HFFc6 (cell line): Measurements from ENCODE around the gene CHTF8. TPM values are rescaled to one million over a fixed set of nuclear protein-coding genes. Genes with fewer than 3 reads are reported as not detected.
"Not testable (repeated sequence)": the region's sequence is repeated elsewhere in the genome, so short reads cannot be mapped to it uniquely, and the experiment has no call there.

ENCODE experiments used
- DNase-seq: peaks from one replicate; pipeline ENCODE4 v3.0.0-alpha.2; 2018
- H3K27ac Mint-ChIP-seq: 2 replicates; pipeline ENCODE4 v1.8.0; 2020; ENCODE audit warnings: mild to moderate bottlenecking, mixed read lengths
- H3K27me3 Mint-ChIP-seq: 2 replicates; pipeline ENCODE4 v1.8.0; 2021; ENCODE audit warnings: mild to moderate bottlenecking, moderate library complexity, mixed read lengths; ENCODE audit not compliant: insufficient read depth
- H3K36me3 Mint-ChIP-seq: 2 replicates; pipeline ENCODE4 v1.8.0; 2021; ENCODE audit warnings: low read depth, mixed read lengths
- H3K4me1 Mint-ChIP-seq: 2 replicates; pipeline ENCODE4 v1.8.0; 2020; ENCODE audit warnings: low read depth, mixed read lengths
- H3K4me3 Mint-ChIP-seq: 2 replicates; pipeline ENCODE4 v1.8.0; 2020; ENCODE audit warnings: mild to moderate bottlenecking, moderate library complexity, mixed read lengths
- H3K9me3 Mint-ChIP-seq: 2 replicates; pipeline ENCODE4 v1.8.0; 2020; ENCODE audit warnings: mild to moderate bottlenecking, mixed read lengths
- CTCF ChIP-seq: fragments of 200-600 bp; sonication (generic); IDR thresholded peaks from 2 replicates; pipeline ENCODE4 v1.5.0; 2021; ENCODE audit warnings: antibody characterized with exemption, mild to moderate bottlenecking
- total RNA-seq, 6 experiments: library from RNA; stranded (reverse); fragmentation: NEBNext Ultra II Directional; extraction: Animal tissue kit (Norgen Biotek cat#: 25700); gene quantifications; 2 replicates in 1 of 6; 3 replicates in 5 of 6; pipeline ENCODE4 v1.2.3, GENCODE V29; 2021

CHTF8 gene
- total RNA-seq, 6 experiments from 2014 or later, result 103 to 149 (median 125) TPM

- H3K4me3 Mint-ChIP-seq, result peak overlapping the region; percentile 99
- H3K4me1 Mint-ChIP-seq, result peaks cover 56% of the 10 kb centered on the region
- peaks cover 29% of the 10 kb centered on the region for H3K36me3 Mint-ChIP-seq
- DNase-seq, result peak; percentile 62
- TF ChIP-seq CTCF, result no peak
- no peaks in the 10 kb centered on the region for H3K9me3 Mint-ChIP-seq
- H3K27ac Mint-ChIP-seq, result peak overlapping the region; percentile 91
- H3K27me3 Mint-ChIP-seq, result peaks cover 2% of the 10 kb centered on the region; the same call in 1 of the 2 replicates
Observed at GRCh38 chr16:69131839-69132423, 457 bp downstream of the CHTF8 start.

DNA sequence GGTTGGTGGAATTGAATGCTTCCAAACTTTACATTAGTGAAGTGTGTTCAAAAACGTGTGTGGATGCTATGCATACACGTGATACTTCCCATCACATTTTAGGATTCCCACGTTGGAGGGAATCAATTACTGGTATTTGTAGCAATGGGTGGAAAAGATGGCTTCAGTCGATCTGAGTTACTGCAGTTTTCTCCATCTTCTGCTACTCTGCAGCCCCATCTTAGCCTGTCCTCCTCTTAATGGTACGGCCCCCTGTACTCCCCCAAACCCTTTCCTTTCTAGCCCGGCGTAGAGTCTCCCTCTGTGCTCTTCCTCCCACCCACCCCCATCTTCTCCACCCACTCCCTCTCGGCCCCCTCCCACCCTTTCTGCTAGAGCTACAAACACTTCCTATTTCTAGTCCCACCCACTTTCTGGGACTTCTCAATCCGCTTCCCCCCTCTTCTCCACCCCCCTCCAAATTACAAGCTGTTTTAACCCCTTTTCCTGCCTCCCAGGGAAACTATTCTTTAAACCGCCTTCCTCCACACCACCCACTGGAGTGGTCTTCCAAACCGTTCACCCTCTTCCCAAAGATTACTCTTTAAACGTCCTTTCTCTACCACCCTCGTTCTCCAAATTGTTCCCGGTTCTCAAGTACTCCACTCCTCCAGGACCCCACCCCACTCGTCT lies 1.1 kb downstream of the CHTF8 start:
- Mint-ChIP-seq H3K4me1 (peaks cover 54% of the 10 kb centered on the region), H3K27me3 (peaks cover 2% of the 10 kb centered on the region; the same call in 1 of the 2 replicates), H3K27ac (peak overlapping the region; percentile 91), H3K36me3 (peaks cover 24% of the 10 kb centered on the region), H3K9me3 (no peaks in the 10 kb centered on the region), H3K4me3 (peak overlapping the region; percentile 99)
- DNase-seq, result no peak
- no peak for TF ChIP-seq CTCF

DNA sequence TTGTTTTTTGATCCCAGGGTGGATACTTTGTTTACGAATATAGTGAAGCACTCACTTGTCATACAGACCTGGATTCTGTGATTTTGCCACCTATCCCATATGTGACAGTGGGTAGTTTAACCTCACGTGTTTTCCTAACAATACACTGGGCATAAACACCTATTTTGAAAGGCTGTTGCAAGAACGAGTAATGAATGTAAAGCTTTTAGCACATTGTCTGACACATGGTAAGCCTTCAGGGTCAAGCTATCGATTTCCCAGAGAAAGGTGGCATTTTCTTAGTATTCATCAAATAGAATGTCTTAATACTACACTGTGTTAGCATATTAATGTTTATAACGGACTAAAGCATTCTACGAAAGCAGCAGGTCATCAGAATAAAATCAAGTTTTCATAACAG lies 1.9 kb downstream of the CHTF8 start:
- Mint-ChIP-seq H3K4me3 (peak overlapping the region; percentile 99), H3K27ac (peak overlapping the region; percentile 91), H3K36me3 (peaks cover 24% of the 10 kb centered on the region), H3K4me1 (peaks cover 60% of the 10 kb centered on the region), H3K9me3 (no peaks in the 10 kb centered on the region), H3K27me3 (peaks cover 2% of the 10 kb centered on the region; the same call in 1 of the 2 replicates)
- DNase-seq, result no peak
- TF ChIP-seq CTCF, result no peak

DNA sequence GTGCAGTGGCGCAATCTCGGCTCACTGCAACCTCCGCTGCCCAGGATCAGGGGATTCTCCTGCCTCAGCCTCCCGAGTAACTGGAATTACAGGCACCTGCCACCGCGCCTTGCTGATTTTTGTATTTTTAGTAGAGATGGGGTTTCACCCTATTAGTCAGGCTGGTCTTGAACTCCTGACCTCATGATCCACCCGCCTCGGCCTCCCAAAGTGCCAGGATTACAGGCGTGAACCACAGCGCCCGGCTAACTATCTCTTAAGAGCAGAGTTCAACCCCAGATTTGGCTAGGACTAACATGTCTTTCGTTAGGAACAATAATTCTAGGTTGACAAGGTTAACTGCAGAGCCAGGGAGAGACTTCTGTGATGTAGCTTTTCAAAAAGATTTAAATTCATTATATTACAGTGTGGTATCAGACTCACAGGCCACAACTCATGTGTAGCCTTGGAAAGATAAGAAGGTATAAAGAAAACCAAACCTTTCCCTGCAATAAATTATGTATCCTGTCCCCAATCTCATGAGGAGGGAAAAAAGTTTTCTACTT lies 4.3 kb downstream of the CHTF8 start:
- Mint-ChIP-seq H3K36me3 (peaks cover 19% of the 10 kb centered on the region), H3K27me3 (peaks cover 2% of the 10 kb centered on the region; the same call in 1 of the 2 replicates)

GRCh38 chr16:69126801-69127200 lies 5.6 kb downstream of the CHTF8 start:
- peak overlapping the region; percentile 9; the same call in 1 of the 2 replicates for H3K27ac Mint-ChIP-seq
- H3K9me3 Mint-ChIP-seq, DNase-seq, H3K4me3 Mint-ChIP-seq, H3K27me3 Mint-ChIP-seq: not testable (repeated sequence)
- H3K36me3 Mint-ChIP-seq, result peaks cover 19% of the 10 kb centered on the region
- H3K4me1 Mint-ChIP-seq, result peaks cover 43% of the 10 kb centered on the region

More for the DNA sequence above, 4.3 kb downstream of the CHTF8 start:
- no peak for TF ChIP-seq CTCF
- Mint-ChIP-seq H3K4me3 (no peak overlapping the region), H3K4me1 (peaks cover 45% of the 10 kb centered on the region), H3K27ac (0 out of 2 replicates have a peak overlapping the region, but pooled peaks have one; percentile 40), H3K9me3 (no peaks in the 10 kb centered on the region)
- DNase-seq, result no peak

DNA sequence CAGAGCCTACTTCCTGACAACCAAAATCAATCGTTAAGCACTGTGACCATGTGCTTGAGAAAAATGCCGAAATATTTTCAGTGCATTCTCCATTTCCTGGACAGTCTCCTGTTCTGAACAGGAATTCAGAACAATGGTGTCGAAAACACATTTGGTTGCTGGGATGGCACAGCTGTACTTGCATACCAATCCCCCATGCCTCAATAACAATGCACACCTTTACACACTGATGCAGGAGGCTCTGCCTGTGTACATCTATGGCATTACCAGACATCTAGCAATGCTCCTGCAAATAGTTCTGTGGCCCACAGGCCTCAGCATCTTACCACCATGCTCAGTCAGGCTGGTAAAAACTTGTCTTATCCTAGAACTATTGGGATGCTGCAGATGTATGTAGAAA lies 6.2 kb downstream of the CHTF8 start:
- DNase-seq, result no peak
- H3K4me3 Mint-ChIP-seq, result no peak overlapping the region

DNA sequence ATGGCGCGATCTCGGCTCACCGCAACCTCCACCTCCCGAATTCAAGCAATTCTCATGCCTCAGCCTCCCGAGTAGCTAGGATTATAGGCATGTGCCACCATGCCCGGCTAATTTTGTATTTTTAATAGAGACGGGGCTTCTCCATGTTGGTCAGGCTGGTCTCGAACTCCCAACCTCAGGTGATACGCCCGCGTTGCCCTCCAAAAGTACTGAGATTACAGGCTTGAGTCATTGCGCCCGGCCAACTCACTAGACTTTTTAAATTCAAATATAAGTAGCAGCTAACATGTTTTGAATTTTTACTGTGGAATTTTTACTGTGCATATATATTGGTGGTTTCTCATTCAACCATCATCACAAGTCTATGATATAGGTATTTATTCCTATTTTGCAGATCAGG lies 7.4 kb downstream of the CHTF8 start:
- not testable (repeated sequence) for H3K4me3 Mint-ChIP-seq, H3K27ac Mint-ChIP-seq, H3K36me3 Mint-ChIP-seq, H3K9me3 Mint-ChIP-seq, H3K27me3 Mint-ChIP-seq, DNase-seq
- peaks cover 29% of the 10 kb centered on the region for H3K4me1 Mint-ChIP-seq

More for the DNA sequence above, 6.2 kb downstream of the CHTF8 start:
- TF ChIP-seq CTCF, result no peak
- H3K36me3 Mint-ChIP-seq, result peaks cover 13% of the 10 kb centered on the region
- peak overlapping the region; percentile 6 for H3K27ac Mint-ChIP-seq
- peaks cover 42% of the 10 kb centered on the region for H3K4me1 Mint-ChIP-seq
- H3K27me3 Mint-ChIP-seq, result no peaks in the 10 kb centered on the region; the same call in 1 of the 2 replicates
- H3K9me3 Mint-ChIP-seq, result no peaks in the 10 kb centered on the region

DNA sequence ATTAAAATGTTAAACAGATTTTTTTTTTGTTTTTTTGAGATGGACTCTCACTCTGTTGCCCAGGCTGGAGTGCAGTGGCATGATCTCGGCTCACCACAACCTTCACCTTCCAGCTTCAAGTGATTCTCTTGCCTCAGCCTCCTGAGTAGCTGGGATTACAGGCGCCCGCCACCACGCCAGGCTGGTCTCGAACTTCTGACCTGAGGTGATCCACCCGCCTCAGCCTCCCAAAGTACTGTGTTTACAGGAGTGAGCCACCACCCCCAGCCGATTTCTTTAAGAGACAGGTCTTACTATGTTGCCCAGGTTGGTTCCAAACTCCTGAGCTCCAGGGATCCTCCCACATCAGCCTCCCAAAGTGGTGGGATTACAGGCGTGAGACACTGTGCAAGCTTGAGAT lies 8.0 kb downstream of the CHTF8 start:
- H3K4me1 Mint-ChIP-seq, result peaks cover 23% of the 10 kb centered on the region
- H3K36me3 Mint-ChIP-seq, H3K27me3 Mint-ChIP-seq, DNase-seq, H3K4me3 Mint-ChIP-seq, H3K9me3 Mint-ChIP-seq, H3K27ac Mint-ChIP-seq: not testable (repeated sequence)
